Left lobe of liver (tissue), 2 donors: ENCODE data around the gene NKAIN2. TPM values are rescaled to one million over a fixed set of nuclear protein-coding genes. Genes with fewer than 3 reads are reported as not detected.

Experiments used
- ATAC-seq: fragments of 200-7000 bp; cut with Tn5 transposase; one replicate; pipeline ENCODE4 v1.9.1; 2020; ENCODE audit warnings: mild to moderate bottlenecking, moderate library complexity
- DNase-seq: peaks from one replicate; pipeline ENCODE4 v3.0.0-alpha.2; 2020; ENCODE audit warnings: low spot score
- total RNA-seq: library from RNA; stranded (reverse); gene quantifications from one replicate; pipeline ENCODE4 v1.2.1, GENCODE V29; 2021
- donor health status: DM: no; HTN: no; CAD: no; lungs with moderate emphysema.
- donor health status: DM: no; HTN: yes; CAD: no.

Gene NKAIN2
- total RNA-seq, 1 donor from 2014 or later = not detected

- DNase-seq (no peak), ATAC-seq (no peak)
Measured at GRCh38 chr6:124073820-124074587, 270.3 kb downstream of the NKAIN2 start.

- no peak for ATAC-seq
- no peak for DNase-seq
Measured at GRCh38 chr6:124074606-124075005, 270.9 kb downstream of the NKAIN2 start.

DNA sequence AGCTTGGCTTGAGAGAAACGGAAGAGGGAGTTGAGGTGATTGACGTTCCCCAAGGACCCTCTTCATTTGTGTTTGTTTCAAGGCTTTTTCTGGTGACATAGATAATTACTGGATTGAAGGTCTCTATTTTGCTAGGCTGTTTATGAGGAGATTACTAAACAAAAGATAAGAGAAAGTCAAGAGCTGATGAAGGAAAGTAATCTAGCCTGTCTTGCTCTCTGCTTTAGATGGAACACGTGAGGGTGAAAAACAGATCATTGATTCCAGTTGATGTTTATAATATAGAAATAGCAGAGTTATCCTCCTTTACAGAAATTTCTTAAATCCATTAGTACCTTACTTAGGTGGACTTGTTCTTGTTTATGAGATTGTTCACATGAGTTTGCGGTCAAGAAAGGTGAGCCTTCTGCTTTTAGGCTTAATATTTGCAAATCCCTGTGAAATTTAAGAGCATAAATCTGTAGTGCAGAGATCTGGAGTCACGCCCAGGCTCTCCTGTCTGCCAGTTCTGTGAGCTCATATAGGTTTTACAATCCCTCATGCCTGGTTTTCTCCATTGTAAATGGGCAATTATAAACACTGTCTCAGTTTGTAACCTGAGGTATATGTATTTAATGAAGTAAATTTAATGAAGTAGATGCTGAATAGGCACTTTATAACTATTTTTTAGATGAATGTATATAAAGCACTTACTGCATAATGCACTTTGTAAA, 272.8 kb downstream of the NKAIN2 start:
- DNase-seq (no peak), ATAC-seq (no peak)

GRCh38 chr6:124078169-124078568, 274.5 kb downstream of the NKAIN2 start:
- DNase-seq (no peak), ATAC-seq (no peak)

DNA sequence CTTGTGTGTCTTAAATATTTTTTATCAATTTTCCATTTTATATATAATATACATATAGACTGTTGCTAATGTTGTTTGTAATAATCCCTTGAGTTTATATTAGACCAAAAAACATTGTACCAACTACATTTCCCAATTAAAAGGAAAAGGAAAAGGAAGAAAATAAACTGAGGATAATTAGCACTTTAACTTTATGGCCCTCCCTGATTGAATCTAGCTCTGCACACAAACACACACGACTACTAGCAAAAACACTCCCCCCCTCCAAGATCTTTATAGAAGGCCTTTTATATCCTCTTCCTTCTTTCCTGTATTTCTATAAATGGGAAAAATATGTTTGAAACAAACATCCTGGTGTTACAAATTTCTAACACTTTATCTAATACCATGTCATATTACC, 276.8 kb downstream of the NKAIN2 start:
- DNase-seq (no peak), ATAC-seq (no peak)

- ATAC-seq (no peak), DNase-seq (no peak)
Measured at GRCh38 chr6:124090491-124090890, 286.8 kb downstream of the NKAIN2 start.

- ATAC-seq = no peak
- DNase-seq = no peak
Measured at GRCh38 chr6:124099520-124099919, 295.9 kb downstream of the NKAIN2 start.

DNA sequence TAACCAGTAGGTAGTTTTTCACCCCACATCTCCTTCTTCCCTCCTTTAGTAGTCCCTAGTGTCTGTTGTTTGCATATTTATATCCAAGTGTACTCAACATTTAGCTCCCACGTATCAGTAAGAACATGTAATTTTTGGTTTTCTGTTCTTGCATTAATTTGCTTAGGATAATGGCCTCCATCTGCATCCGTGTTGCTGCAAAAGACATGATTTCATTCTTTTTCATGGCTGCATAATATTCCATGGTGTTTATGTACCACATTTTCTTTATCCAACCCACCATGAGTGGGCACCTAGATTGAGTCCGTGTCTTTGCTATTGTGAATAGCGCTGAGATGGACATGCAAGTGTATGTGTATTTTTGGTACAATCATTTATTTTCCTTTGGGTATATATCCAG, 306.8 kb downstream of the NKAIN2 start:
- DNase-seq = no peak
- no peak for ATAC-seq

GRCh38 chr6:124119596-124119995, 315.9 kb downstream of the NKAIN2 start:
- ATAC-seq = no peak
- DNase-seq = no peak

DNA sequence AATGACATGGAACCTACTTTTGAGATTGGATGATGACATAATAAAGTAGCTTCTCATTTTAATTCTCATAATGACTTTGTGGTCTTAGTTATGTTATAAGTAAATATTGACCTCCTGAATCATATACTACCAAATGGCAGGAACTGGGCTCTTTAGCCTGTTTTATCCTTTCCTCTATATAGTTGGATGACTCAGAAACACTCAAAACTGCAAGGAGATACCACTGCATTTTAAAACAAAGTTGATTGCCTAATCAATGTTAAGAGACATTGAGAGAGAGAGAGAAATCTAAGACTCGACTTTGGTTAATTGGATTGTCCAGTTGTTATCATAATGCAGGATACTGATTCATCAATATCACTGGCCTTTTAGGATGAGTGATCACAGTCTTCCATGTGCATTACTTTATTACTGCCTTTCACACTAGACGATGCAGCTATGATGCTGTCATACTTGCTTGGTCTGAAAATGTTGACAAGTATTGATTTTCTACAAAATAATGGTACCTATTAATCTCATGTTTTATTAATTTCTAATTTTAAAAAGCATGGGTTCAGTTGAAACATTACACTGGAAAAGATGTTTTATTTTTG, 320.0 kb downstream of the NKAIN2 start:
- no peak for DNase-seq
- ATAC-seq = no peak

- ATAC-seq (no peak), DNase-seq (no peak)
Measured at GRCh38 chr6:124131259-124131658, 327.6 kb downstream of the NKAIN2 start.

DNA sequence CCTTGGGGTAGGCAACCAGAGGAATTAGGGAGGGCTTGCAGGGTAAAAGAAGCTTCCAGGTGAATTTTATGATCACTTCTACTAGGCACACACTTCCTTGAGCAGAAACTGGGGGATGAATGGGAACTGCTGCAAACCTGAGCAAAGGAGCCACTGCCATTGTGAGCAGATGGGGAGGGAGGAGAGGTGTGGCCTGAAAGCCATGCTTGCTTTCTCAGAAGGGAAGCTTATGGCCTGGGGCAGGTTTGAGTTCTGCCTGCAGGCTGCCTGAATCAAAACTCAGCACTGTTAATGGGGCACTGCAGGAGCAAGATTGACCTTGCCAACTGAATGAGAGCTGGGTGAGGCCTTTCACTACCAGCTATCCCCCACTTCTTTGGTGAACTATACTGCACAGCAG, 328.1 kb downstream of the NKAIN2 start:
- ATAC-seq (no peak), DNase-seq (no peak)

- DNase-seq (no peak), ATAC-seq (no peak)
Measured at GRCh38 chr6:124132256-124132655, 328.6 kb downstream of the NKAIN2 start.

GRCh38 chr6:124142852-124143251, 339.2 kb downstream of the NKAIN2 start:
- ATAC-seq (no peak), DNase-seq (no peak)

- ATAC-seq = no peak
- no peak for DNase-seq
Measured at GRCh38 chr6:124143435-124143834, 339.8 kb downstream of the NKAIN2 start.

DNA sequence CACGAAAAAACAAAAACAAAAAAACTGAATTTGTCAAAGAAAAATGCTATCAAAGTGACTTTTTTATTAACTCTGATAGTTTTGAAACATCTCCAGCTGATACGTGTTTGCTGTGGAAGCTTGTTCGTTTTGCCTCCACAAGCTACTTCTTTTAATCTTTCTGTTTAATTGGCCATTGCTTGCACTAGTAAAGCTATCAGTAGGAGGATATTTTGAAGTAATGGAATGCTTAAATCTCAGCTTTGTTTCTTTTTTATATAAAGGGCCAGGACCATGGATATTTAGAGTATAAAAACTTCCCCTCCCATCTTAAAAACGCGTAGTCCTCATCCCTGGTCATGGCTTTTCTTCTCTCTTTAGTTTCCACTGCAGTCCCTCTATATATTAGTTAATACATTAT, 344.0 kb downstream of the NKAIN2 start:
- DNase-seq (no peak), ATAC-seq (no peak)

DNA sequence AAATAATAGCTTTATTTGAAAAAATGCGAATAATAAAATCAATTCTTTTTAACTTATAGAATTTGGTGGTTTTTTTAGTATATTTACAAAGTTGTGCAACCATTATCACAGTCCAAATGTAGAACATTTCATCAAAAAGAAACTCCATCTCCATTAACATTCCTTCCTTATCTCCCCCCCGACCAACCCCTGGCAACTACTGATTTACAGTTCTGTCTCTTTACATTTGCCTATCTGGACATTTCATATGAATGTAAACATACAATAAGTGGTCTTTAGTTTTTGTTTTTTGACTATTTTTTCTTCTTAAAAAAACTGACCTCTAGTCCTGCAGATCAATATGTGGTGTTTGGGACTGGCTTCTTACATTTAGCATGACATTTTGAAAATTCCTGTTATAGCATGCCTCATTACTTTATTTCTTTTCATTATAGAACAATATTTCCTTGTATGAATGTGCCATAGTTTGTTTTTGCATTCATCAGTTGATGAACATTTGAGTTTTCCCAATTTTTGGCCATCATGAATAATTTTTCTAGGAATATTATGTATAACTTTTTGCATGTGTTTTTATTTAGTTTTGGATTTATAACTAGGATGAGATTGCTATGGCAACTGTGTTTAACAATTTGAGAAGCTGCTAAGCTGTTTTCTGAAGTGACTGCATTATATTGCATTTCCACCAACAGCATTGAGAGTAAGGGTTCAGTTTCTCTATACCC, 344.7 kb downstream of the NKAIN2 start:
- no peak for ATAC-seq
- DNase-seq = no peak

- ATAC-seq (no peak), DNase-seq (no peak)
Measured at GRCh38 chr6:124149646-124150045, 346.0 kb downstream of the NKAIN2 start.

- ATAC-seq = no peak
Measured at GRCh38 chr6:124158024-124158423, 354.4 kb downstream of the NKAIN2 start.

GRCh38 chr6:124163676-124164075, 360.0 kb downstream of the NKAIN2 start:
- DNase-seq (no peak), ATAC-seq (no peak)

More at GRCh38 chr6:124158024-124158423, 354.4 kb downstream of the NKAIN2 start:
- DNase-seq = no peak

- ATAC-seq = no peak
- no peak for DNase-seq
Measured at GRCh38 chr6:124164343-124164742, 360.7 kb downstream of the NKAIN2 start.
